ENCODE data around the gene ZC3H10. TPM values are rescaled to one million over a fixed set of nuclear protein-coding genes. Genes with fewer than 3 reads are reported as not detected.

Gene ZC3H10
- total and polyA plus RNA-seq, 2 of the 13 experiments (the other 11 are each of a cell fraction or from before 2014, with no cell fraction given) = 0.70 to 2.3 TPM

DNA sequence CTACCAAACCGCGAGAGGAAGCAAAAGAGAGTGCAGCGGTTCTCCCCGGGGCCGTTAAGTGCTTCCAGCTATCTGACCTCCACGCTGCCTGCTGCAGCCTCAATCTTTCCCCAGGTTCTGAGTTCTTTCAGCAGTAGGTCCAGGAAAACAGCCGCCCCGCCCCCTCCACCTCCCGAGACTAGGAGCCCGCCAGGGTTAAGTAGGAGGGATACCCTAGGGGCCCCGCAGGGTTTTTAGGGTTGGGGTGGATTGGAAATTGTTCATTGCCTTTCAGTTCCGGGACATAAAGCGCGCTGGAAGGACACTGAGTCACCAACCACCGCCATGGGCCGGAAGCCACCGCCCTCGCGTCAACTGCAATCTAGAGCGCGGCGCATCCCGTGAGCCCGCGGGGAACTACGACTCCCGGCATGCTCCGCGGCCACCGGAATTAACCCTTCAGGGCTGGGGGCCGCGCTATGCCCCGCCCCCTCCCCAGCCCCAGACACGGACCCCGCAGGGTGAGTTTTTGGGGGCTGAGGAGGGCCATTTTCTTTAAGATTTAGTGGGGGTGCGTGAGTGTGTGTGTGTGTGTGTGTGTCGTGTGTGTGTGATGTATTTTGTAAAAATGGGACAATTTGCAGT, 34.2 kb downstream of the ZC3H10 start, which contains the start of gene MYL6B (continued):
- TF ChIP-seq CAMTA2 (CRISPR knock-in tag; IDR thresholded peaks at IDR 0.05; ENCODE audit: borderline replicate concordance) = no peak
- no peak for TF ChIP-seq DNMT3B (CRISPR knock-in tag; conservative IDR thresholded peaks at IDR 0.05)
- TF ChIP-seq ZNF367 (CRISPR knock-in tag; IDR thresholded peaks at IDR 0.05; ENCODE audit: borderline replicate concordance) = no peak
- TF ChIP-seq, protein P1, sequence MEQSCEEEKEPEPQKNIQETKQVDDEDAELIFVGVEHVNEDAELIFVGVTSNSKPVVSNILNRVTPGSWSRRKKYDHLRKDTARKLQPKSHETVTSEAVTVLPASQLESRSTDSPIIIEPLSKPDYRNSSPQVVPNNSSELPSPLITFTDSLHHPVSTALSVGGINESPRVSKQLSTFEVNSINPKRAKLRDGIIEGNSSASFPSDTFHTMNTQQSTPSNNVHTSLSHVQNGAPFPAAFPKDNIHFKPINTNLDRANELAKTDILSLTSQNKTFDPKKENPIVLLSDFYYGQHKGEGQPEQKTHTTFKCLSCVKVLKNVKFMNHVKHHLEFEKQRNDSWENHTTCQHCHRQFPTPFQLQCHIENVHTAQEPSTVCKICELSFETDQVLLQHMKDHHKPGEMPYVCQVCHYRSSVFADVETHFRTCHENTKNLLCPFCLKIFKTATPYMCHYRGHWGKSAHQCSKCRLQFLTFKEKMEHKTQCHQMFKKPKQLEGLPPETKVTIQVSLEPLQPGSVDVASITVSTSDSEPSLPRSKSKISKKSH (CRISPR knock-in tag; IDR thresholded peaks at IDR 0.05; ENCODE audit: borderline replicate concordance) = no peak
- TF ChIP-seq TBX3 (IDR thresholded peaks at IDR 0.05; ENCODE audit: borderline replicate concordance) = no peak
- TF ChIP-seq ZNF709 (CRISPR knock-in tag; IDR thresholded peaks at IDR 0.05) = no peak
- 0 out of 2 replicates have a peak, but pooled peaks have one; percentile 28 for TF ChIP-seq ZC3H13 (CRISPR knock-in tag; IDR thresholded peaks at IDR 0.05)
- TF ChIP-seq PLRG1 (conservative IDR thresholded peaks at IDR 0.05) = no peak
- no peak for TF ChIP-seq HNRNPH1 (optimal IDR thresholded peaks at IDR 0.05; ENCODE audit: low read depth, low read length)
- TF ChIP-seq, protein P2, sequence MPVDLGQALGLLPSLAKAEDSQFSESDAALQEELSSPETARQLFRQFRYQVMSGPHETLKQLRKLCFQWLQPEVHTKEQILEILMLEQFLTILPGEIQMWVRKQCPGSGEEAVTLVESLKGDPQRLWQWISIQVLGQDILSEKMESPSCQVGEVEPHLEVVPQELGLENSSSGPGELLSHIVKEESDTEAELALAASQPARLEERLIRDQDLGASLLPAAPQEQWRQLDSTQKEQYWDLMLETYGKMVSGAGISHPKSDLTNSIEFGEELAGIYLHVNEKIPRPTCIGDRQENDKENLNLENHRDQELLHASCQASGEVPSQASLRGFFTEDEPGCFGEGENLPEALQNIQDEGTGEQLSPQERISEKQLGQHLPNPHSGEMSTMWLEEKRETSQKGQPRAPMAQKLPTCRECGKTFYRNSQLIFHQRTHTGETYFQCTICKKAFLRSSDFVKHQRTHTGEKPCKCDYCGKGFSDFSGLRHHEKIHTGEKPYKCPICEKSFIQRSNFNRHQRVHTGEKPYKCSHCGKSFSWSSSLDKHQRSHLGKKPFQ (CRISPR knock-in tag; IDR thresholded peaks at IDR 0.05; ENCODE audit: insufficient replicate concordance) = no peak
- TF ChIP-seq SIX4 (CRISPR knock-in tag; IDR thresholded peaks at IDR 0.05) = no peak
- TF ChIP-seq KLF12 (CRISPR knock-in tag; IDR thresholded peaks at IDR 0.05; ENCODE audit: borderline replicate concordance) = 0 out of 2 replicates have a peak, but pooled peaks have one; percentile 40
- TF ChIP-seq KMT2A (CRISPR knock-in tag; IDR thresholded peaks at IDR 0.05) = no peak
- TF ChIP-seq, protein P3, sequence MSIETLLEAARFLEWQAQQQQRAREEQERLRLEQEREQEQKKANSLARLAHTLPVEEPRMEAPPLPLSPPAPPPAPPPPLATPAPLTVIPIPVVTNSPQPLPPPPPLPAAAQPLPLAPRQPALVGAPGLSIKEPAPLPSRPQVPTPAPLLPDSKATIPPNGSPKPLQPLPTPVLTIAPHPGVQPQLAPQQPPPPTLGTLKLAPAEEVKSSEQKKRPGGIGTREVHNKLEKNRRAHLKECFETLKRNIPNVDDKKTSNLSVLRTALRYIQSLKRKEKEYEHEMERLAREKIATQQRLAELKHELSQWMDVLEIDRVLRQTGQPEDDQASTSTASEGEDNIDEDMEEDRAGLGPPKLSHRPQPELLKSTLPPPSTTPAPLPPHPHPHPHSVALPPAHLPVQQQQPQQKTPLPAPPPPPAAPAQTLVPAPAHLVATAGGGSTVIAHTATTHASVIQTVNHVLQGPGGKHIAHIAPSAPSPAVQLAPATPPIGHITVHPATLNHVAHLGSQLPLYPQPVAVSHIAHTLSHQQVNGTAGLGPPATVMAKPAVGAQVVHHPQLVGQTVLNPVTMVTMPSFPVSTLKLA (IDR thresholded peaks at IDR 0.05) = peak; percentile 20; the same call in 1 of the 2 replicates
- peak; percentile 82 for TF ChIP-seq BHLHE40 (IDR thresholded peaks at IDR 0.05; ENCODE audit: low read length)
- TF ChIP-seq, protein P4, sequence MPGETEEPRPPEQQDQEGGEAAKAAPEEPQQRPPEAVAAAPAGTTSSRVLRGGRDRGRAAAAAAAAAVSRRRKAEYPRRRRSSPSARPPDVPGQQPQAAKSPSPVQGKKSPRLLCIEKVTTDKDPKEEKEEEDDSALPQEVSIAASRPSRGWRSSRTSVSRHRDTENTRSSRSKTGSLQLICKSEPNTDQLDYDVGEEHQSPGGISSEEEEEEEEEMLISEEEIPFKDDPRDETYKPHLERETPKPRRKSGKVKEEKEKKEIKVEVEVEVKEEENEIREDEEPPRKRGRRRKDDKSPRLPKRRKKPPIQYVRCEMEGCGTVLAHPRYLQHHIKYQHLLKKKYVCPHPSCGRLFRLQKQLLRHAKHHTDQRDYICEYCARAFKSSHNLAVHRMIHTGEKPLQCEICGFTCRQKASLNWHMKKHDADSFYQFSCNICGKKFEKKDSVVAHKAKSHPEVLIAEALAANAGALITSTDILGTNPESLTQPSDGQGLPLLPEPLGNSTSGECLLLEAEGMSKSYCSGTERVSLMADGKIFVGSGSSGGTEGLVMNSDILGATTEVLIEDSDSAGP (CRISPR knock-in tag; IDR thresholded peaks at IDR 0.05; ENCODE audit: borderline replicate concordance) = peak; percentile 73
- TF ChIP-seq ZNF468 (CRISPR knock-in tag; IDR thresholded peaks at IDR 0.05) = no peak
- no peak for TF ChIP-seq REXO4 (CRISPR knock-in tag; IDR thresholded peaks at IDR 0.05; ENCODE audit: borderline replicate concordance)
- peak; percentile 43; the same call in 1 of the 2 replicates for TF ChIP-seq GATAD2A (CRISPR knock-in tag; IDR thresholded peaks at IDR 0.05)
- no peak for TF ChIP-seq RAD21 (CRISPR knock-in tag; IDR thresholded peaks at IDR 0.05)
- TF ChIP-seq SP4 (CRISPR knock-in tag; IDR thresholded peaks at IDR 0.05) = peak; percentile 64; the same call in 1 of the 2 replicates
- no peak for TF ChIP-seq ZBTB21 (CRISPR knock-in tag; IDR thresholded peaks at IDR 0.05)
- TF ChIP-seq ZBTB3 (CRISPR knock-in tag; IDR thresholded peaks at IDR 0.05; ENCODE audit: borderline replicate concordance, low read depth) = no peak
- TF ChIP-seq PRPF4 (IDR thresholded peaks at IDR 0.05; ENCODE audit: low read depth, low read length, poor library complexity, severe bottlenecking) = no peak

Data from HepG2 (cell line).